Stomach smooth muscle (tissue), 2 donors: ENCODE measurements around the gene CPO.

Source experiments
- H3K27ac ChIP-seq: one replicate; pipeline ENCODE4 v1.7.0; 2013; ENCODE audit warnings: mild to moderate bottlenecking, low read length, inconsistent platforms
- H3K27me3 ChIP-seq, 2 donors: one replicate each; pipeline ENCODE4 v1.7.0; 2013; ENCODE audit warnings: low read length in 2 of 2; ENCODE audit not compliant: insufficient read depth in 2 of 2, control insufficient read depth in 1 of 2
- H3K36me3 ChIP-seq, 2 donors: one replicate each; pipeline ENCODE4 v1.7.0; 2013; ENCODE audit warnings: low read length in 2 of 2; ENCODE audit not compliant: control insufficient read depth in 2 of 2, insufficient read depth in 2 of 2
- H3K4me1 ChIP-seq: one replicate; pipeline ENCODE4 v1.7.0; 2013; ENCODE audit warnings: low read length; ENCODE audit not compliant: control insufficient read depth, insufficient read depth
- H3K4me3 ChIP-seq, 2 donors: one replicate each; pipeline ENCODE4 v1.7.0; 2013; ENCODE audit warnings: low read length in 2 of 2
- H3K9ac ChIP-seq, 2 donors: one replicate each; pipeline ENCODE4 v1.7.0; 2013; ENCODE audit warnings: low read length in 2 of 2, mild to moderate bottlenecking in 1 of 2
- H3K9me3 ChIP-seq, 2 donors: one replicate each; pipeline ENCODE4 v1.7.0; 2013; ENCODE audit warnings: low read length in 2 of 2; ENCODE audit not compliant: control insufficient read depth in 2 of 2
- donor health status: healthy.
- donor health status: Pancreatic carcinoma.

CPO gene

GRCh38 chr2:206974551-206974950 lies 35.2 kb downstream of the CPO start:
- H3K4me1 ChIP-seq = no peaks in the 10 kb centered on the region
- no peak overlapping the region for H3K27ac ChIP-seq
- no peaks in the 10 kb centered on the region for H3K27me3 ChIP-seq
- no peak overlapping the region for H3K9ac ChIP-seq
- H3K4me3 ChIP-seq = no peak overlapping the region
- H3K9me3 ChIP-seq = no peaks in the 10 kb centered on the region
- no peaks in the 10 kb centered on the region for H3K36me3 ChIP-seq

GRCh38 chr2:206978746-206979145 lies 39.4 kb downstream of the CPO start:
- peaks cover 20% of the 10 kb centered on the region for H3K4me1 ChIP-seq
- H3K27me3 ChIP-seq = no peaks in the 10 kb centered on the region
- no peaks in the 10 kb centered on the region for H3K36me3 ChIP-seq
- no peak overlapping the region for H3K27ac ChIP-seq
- no peak overlapping the region for H3K9ac ChIP-seq
- no peak overlapping the region for H3K4me3 ChIP-seq
- no peaks in the 10 kb centered on the region for H3K9me3 ChIP-seq

DNA sequence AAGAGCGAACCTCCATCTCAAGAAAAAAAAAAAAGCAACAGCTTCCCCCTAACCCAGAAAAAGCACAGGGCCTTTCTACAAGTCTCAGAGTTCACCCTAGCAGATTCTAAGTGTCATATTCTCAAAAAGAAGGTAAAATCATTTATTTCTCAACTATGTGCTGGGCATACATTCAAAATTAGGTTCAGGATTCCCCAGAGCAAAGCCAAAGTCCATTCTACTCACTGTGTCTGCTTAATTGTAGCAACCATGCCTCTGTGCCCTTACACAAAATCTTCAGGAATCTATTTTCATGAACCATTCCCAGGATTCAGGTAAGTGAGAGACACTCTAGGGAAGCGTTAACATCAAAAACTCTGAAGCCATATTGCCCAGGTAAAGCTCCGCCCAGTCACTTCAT lies 40.0 kb downstream of the CPO start:
- no peak overlapping the region for H3K27ac ChIP-seq
- no peaks in the 10 kb centered on the region for H3K9me3 ChIP-seq
- H3K36me3 ChIP-seq = no peaks in the 10 kb centered on the region
- H3K27me3 ChIP-seq = no peaks in the 10 kb centered on the region
- peaks cover 20% of the 10 kb centered on the region for H3K4me1 ChIP-seq
- H3K9ac ChIP-seq = no peak overlapping the region
- H3K4me3 ChIP-seq = no peak overlapping the region

DNA sequence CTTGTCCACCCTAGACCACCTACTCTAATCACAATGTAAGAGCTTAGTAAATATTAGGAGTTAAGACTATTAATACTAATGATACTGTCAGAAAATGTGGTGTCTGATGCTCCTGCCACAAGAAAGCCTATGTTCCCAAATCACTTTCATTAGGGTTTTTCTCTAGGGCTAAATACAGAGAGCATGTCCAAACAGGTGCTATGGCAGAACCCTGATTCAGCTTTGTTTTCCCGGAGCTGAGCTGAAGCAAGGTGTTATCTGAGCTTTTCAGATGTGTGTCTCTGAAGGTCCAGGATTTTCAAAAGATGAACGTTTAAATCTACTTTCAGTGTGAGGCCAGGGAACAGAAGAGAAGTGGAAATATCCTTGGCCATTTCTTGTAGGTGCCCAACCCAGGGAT lies 40.6 kb downstream of the CPO start:
- Histone ChIP-seq H3K9me3 (no peaks in the 10 kb centered on the region), H3K27ac (no peak overlapping the region), H3K4me3 (no peak overlapping the region), H3K9ac (no peak overlapping the region), H3K4me1 (peaks cover 20% of the 10 kb centered on the region), H3K36me3 (no peaks in the 10 kb centered on the region), H3K27me3 (no peaks in the 10 kb centered on the region)

DNA sequence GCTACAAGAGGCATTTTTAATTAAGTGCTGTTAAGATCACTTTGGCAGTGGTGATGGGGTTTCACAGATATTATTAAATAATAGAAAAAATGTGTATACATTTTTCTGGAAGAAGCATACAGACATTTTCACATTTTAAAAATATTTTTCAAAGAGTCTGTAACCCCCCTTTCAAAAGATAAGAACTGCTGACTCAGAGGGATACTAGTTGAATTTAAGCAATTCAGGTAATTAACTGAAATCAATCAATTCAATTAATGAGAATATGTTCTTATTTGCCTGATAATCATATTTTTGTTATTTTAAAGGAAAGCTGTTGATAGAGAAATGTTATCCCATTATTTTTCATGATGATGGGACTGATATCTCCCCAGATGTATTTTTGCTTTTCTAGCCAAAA lies 41.1 kb downstream of the CPO start:
- Histone ChIP-seq H3K4me3 (no peak overlapping the region), H3K9ac (no peak overlapping the region), H3K9me3 (no peaks in the 10 kb centered on the region), H3K36me3 (no peaks in the 10 kb centered on the region), H3K27ac (peak overlapping the region; percentile 24), H3K4me1 (peaks cover 20% of the 10 kb centered on the region), H3K27me3 (no peaks in the 10 kb centered on the region)

DNA sequence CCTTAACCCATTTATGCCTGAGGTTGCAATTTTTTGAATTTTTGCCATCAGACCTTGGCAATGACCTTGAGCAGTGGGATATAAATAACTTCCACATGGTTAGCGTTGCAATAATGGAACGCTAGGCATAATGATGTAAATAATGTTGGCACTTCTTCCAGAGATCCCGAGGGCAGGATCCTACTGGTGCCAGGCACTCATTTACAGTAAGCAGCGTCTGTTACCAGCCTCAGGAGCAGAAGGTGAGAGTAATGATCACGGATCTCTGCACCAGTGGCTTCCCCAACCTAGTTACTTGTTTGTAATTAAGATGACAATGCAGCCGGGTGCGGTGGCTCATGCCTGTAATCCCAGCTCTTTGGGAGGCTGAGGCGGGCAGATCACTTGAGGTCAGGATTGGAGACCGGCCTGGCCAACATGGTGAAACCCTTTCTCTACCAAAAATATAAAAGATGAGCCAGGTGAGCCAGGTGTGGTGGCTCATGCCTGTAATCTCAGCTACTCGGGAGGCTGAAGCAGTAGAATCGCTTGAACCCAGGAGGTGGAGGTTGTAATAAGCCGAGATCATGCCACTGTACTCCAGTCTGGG lies 41.9 kb downstream of the CPO start:
- peak overlapping the region; percentile 24 for H3K27ac ChIP-seq
- no peak overlapping the region for H3K4me3 ChIP-seq
- peaks cover 20% of the 10 kb centered on the region for H3K4me1 ChIP-seq
- H3K9ac ChIP-seq = no peak overlapping the region
- no peaks in the 10 kb centered on the region for H3K36me3 ChIP-seq
- no peaks in the 10 kb centered on the region for H3K9me3 ChIP-seq
- H3K27me3 ChIP-seq = no peaks in the 10 kb centered on the region

GRCh38 chr2:206981739-206982340 lies 42.5 kb downstream of the CPO start:
- Histone ChIP-seq H3K9ac (no peak overlapping the region), H3K4me3 (peak overlapping the region in 1 of 2 donors; percentile 35), H3K36me3 (no peaks in the 10 kb centered on the region), H3K9me3 (no peaks in the 10 kb centered on the region), H3K4me1 (peaks cover 20% of the 10 kb centered on the region), H3K27ac (peak overlapping the region; percentile 24), H3K27me3 (no peaks in the 10 kb centered on the region)

DNA sequence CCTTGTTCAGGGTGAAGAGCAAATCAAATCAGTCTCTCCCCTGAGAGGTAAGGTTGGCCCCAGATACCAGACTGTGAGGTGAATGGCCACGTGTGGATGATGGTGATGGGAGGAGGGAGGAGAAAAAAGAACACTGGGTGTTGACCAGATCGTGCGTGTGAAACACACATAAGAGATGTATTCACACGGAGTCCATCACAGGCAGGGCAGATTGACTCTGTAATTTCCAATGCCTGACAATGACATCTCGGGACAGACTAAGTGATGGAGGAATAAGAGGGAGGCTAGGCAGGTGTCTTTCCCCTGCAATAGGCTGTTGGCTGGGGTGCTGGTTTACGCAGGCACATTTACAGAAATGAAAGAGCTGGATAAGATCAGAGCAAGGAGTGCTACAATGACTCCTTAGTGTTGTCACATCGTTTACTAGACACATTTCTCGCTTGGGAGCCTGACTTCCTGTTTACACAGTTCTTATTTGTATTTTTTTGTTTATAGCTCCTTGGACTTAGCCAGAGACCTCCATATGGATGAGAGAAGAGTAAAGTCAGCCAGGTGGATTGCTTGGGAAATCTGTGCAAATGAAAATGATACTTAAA lies 43.1 kb downstream of the CPO start:
- Histone ChIP-seq H3K36me3 (no peaks in the 10 kb centered on the region), H3K9me3 (no peaks in the 10 kb centered on the region), H3K27ac (no peak overlapping the region), H3K27me3 (no peaks in the 10 kb centered on the region), H3K4me3 (peak overlapping the region in 1 of 2 donors; percentile 29), H3K9ac (no peak overlapping the region), H3K4me1 (peaks cover 20% of the 10 kb centered on the region)

DNA sequence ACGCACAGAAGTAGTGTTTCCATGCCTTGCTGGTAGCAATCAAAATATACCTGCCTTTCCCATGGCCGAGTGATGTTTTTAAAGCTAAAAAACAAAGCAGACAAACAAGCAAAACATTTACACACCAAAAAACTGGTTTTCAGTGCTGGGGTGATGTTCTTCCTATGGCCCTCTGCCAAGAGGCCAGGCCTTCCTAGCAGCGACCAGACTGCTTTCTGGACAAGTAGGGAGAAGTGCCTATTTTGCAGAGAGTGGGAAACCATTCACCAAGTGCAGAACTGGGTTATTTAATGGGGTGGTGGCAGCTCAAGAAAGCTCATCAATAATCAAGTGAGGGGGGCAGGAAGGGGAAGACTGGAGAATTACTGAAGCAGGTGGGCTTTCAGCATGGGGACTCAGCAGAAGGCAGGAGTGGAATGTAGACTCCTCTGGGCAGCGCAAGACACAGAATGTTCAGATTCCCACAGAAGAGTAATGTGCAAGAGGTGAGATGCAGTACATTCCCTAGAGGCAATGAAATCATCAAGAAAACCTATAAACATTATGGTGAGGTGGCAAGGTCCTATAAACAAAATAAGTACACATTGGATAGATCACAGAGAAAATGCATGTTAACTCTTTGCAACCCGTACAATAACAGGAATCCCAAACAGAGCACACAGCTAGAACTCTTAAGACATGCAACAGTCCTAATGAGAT lies 44.0 kb downstream of the CPO start:
- H3K36me3 ChIP-seq = no peaks in the 10 kb centered on the region
- H3K27me3 ChIP-seq = no peaks in the 10 kb centered on the region
- no peak overlapping the region for H3K4me3 ChIP-seq
- H3K27ac ChIP-seq = no peak overlapping the region
- peaks cover 20% of the 10 kb centered on the region for H3K4me1 ChIP-seq
- no peak overlapping the region for H3K9ac ChIP-seq
- no peaks in the 10 kb centered on the region for H3K9me3 ChIP-seq

DNA sequence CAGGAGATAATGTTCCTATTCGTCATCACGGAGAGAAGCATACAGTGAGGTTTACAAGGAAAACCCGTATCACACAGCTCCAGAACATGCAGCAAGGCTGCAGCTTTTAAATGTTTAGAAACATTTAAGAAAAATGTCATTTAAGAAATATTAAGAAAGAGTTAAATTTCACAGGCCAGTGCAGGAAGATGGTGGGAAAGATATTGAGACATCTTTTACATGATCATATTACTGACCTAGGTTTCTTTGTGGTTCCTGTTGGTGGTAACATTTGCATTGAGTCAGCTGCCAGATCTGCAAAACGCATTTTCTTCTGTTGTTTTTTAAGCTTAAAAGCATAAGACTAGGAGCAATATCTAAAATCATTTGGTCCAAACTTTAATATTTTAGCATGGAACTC lies 44.9 kb downstream of the CPO start:
- no peaks in the 10 kb centered on the region for H3K36me3 ChIP-seq
- H3K4me3 ChIP-seq = no peak overlapping the region
- no peak overlapping the region for H3K9ac ChIP-seq
- H3K27me3 ChIP-seq = no peaks in the 10 kb centered on the region
- H3K9me3 ChIP-seq = no peaks in the 10 kb centered on the region
- peaks cover 20% of the 10 kb centered on the region for H3K4me1 ChIP-seq
- no peak overlapping the region for H3K27ac ChIP-seq

DNA sequence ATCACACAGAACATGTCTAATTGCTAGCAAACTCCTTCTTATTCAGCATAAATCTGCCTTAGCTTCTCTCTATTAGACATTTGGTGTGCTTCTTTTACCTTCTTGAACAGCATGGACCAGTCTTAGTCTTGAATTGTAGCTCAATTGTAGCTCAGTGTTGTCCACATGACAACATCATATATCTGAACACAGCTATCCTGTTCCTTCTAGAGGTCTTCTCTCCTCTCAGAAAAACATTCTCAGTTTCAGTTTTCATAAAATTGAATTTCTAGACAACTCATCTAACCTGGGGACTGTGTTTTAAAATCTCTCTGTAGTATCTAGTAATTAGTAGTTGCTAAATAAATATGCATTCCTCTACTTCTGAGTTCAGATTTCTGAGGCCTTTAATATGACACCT lies 47.6 kb downstream of the CPO start:
- peaks cover 18% of the 10 kb centered on the region for H3K4me1 ChIP-seq
- no peaks in the 10 kb centered on the region for H3K9me3 ChIP-seq
- H3K27ac ChIP-seq = no peak overlapping the region
- H3K36me3 ChIP-seq = no peaks in the 10 kb centered on the region
- H3K27me3 ChIP-seq = no peaks in the 10 kb centered on the region
- no peak overlapping the region for H3K4me3 ChIP-seq
- no peak overlapping the region for H3K9ac ChIP-seq
